DND-41 (cell line): ENCODE measurements around the gene WWP2.

Experiments
- ATAC-seq: fragments of 200-7000 bp; cut with Tn5 transposase; 3 replicates; pipeline ENCODE4 v1.9.1; 2021; ENCODE audit warnings: low read depth; ENCODE audit not compliant: insufficient read depth
- DNase-seq: peaks from one replicate; pipeline ENCODE4 v3.0.0-alpha.2; 2020
- H2AFZ ChIP-seq: 2 replicates; pipeline ENCODE4 v1.6.0; 2012; ENCODE audit warnings: low read depth, low read length
- H3K27ac ChIP-seq: 2 replicates; pipeline ENCODE4 v1.5.1; 2012; ENCODE audit warnings: low read length, inconsistent platforms
- H3K27me3 ChIP-seq: fragments of 200-600 bp; sonication (generic); 2 replicates; pipeline ENCODE4 v1.6.0; 2012; ENCODE audit warnings: low read length, mild to moderate bottlenecking, inconsistent platforms; ENCODE audit not compliant: insufficient read depth, poor library complexity
- H3K36me3 ChIP-seq: 2 replicates; pipeline ENCODE4 v1.5.1; 2012; ENCODE audit warnings: low read length, inconsistent platforms; ENCODE audit not compliant: insufficient read depth
- H3K4me1 ChIP-seq: 2 replicates; pipeline ENCODE4 v1.5.1; 2012; ENCODE audit warnings: mild to moderate bottlenecking, low read length; ENCODE audit not compliant: insufficient read depth
- H3K4me2 ChIP-seq: 2 replicates; pipeline ENCODE4 v1.6.0; 2012; ENCODE audit warnings: mild to moderate bottlenecking, moderate library complexity, low read length, inconsistent platforms; ENCODE audit not compliant: insufficient read depth
- H3K4me3 ChIP-seq, 2 experiments: fragments of 200-600 bp in 1 of 2; shearing (Covaris generic) in 1 of 2; 2 replicates each; pipeline ENCODE4 v1.5.1; 2012 to 2016; ENCODE audit warnings: inconsistent platforms in 2 of 2, low read length in 2 of 2, mild to moderate bottlenecking in 2 of 2, low read depth in 1 of 2, moderate library complexity in 1 of 2
- H3K79me2 ChIP-seq: 2 replicates; pipeline ENCODE4 v1.6.0; 2012; ENCODE audit warnings: low read length, inconsistent platforms; ENCODE audit not compliant: insufficient read depth
- H3K9ac ChIP-seq: 2 replicates; pipeline ENCODE4 v1.6.0; 2012; ENCODE audit warnings: low read depth, mild to moderate bottlenecking, inconsistent platforms, low read length, moderate library complexity
- H3K9me3 ChIP-seq: 2 replicates; pipeline ENCODE4 v1.5.1; 2012; ENCODE audit warnings: low read length, moderate library complexity, mild to moderate bottlenecking, inconsistent platforms; ENCODE audit not compliant: insufficient read depth, severe bottlenecking
- H4K20me1 ChIP-seq: 2 replicates; pipeline ENCODE4 v1.6.0; 2012; ENCODE audit warnings: low read length; ENCODE audit not compliant: insufficient read depth
- CTCF ChIP-seq: IDR thresholded peaks from 2 replicates; pipeline ENCODE4 v1.5.1; 2012; ENCODE audit warnings: borderline replicate concordance, low read length, moderate library complexity, mild to moderate bottlenecking; ENCODE audit not compliant: poor library complexity, severe bottlenecking; ENCODE audit errors: extremely low read depth
- EZH2 ChIP-seq: IDR thresholded peaks from 3 replicates; pipeline ENCODE4 v1.6.1; 2012; ENCODE audit warnings: borderline replicate concordance, low read depth, mild to moderate bottlenecking, moderate library complexity, low read length, inconsistent platforms; ENCODE audit not compliant: severe bottlenecking

Gene WWP2

GRCh38 chr16:69927056-69927757 lies 165.1 kb downstream of the WWP2 start:
- TF ChIP-seq EZH2 (no peak), CTCF (no peak)
- DNase-seq, result no peak
- H3K79me2 ChIP-seq, result no peaks in the 10 kb centered on the region
- no peaks in the 10 kb centered on the region for H3K9me3 ChIP-seq
- H3K4me1 ChIP-seq, result no peaks in the 10 kb centered on the region
- 0 out of 2 replicates have a peak, but pooled peaks cover 3% of the 10 kb centered on the region for H3K36me3 ChIP-seq
- H3K9ac ChIP-seq, result no peak overlapping the region
- ATAC-seq, result no peak
- H3K4me2 ChIP-seq, result no peak overlapping the region
- no peak overlapping the region for H3K27ac ChIP-seq
- H4K20me1 ChIP-seq, result no peaks in the 10 kb centered on the region
- no peak overlapping the region for H2AFZ ChIP-seq
- no peak overlapping the region for H3K4me3 ChIP-seq
- no peaks in the 10 kb centered on the region for H3K27me3 ChIP-seq

- Histone ChIP-seq H3K79me2 (no peaks in the 10 kb centered on the region), H3K27me3 (no peaks in the 10 kb centered on the region), H3K9ac (no peak overlapping the region), H3K36me3 (0 out of 2 replicates have a peak, but pooled peaks cover 3% of the 10 kb centered on the region), H3K9me3 (no peaks in the 10 kb centered on the region), H3K4me2 (no peak overlapping the region), H2AFZ (no peak overlapping the region), H3K4me1 (no peaks in the 10 kb centered on the region), H4K20me1 (no peaks in the 10 kb centered on the region), H3K27ac (no peak overlapping the region), H3K4me3 (no peak overlapping the region)
- no peak for DNase-seq
- TF ChIP-seq CTCF (no peak), EZH2 (no peak)
- ATAC-seq, result no peak
Observed at GRCh38 chr16:69928856-69929400, 166.8 kb downstream of the WWP2 start.

GRCh38 chr16:69929480-69929879 lies 167.3 kb downstream of the WWP2 start:
- 0 out of 2 replicates have a peak, but pooled peaks cover 3% of the 10 kb centered on the region for H3K36me3 ChIP-seq
- H2AFZ ChIP-seq, result no peak overlapping the region
- no peak for DNase-seq
- no peak overlapping the region for H3K4me2 ChIP-seq
- H4K20me1 ChIP-seq, result no peaks in the 10 kb centered on the region
- no peaks in the 10 kb centered on the region for H3K79me2 ChIP-seq
- no peaks in the 10 kb centered on the region for H3K4me1 ChIP-seq
- no peak overlapping the region for H3K9ac ChIP-seq
- no peak overlapping the region for H3K27ac ChIP-seq
- H3K4me3 ChIP-seq, result no peak overlapping the region
- no peaks in the 10 kb centered on the region for H3K27me3 ChIP-seq
- no peaks in the 10 kb centered on the region for H3K9me3 ChIP-seq
- TF ChIP-seq EZH2, result no peak
- TF ChIP-seq CTCF, result no peak
- ATAC-seq, result no peak
